Islet of Langerhans (tissue), 1 donor: ENCODE measurements around the gene APOE.
"Not testable (repeated sequence)": the region's sequence is repeated elsewhere in the genome, so short reads cannot be mapped to it uniquely, and the experiment has no call there.

ENCODE experiments used
- FAIRE-seq: peaks from one replicate; lab custom pipeline; 2011; peaks lifted over from hg19 to GRCh38; lab: Jason Lieb, UNC

Gene APOE

GRCh38 chr19:44911896-44912295, 6.3 kb downstream of the APOE start:
- not testable (repeated sequence) for FAIRE-seq

- no peak for FAIRE-seq
Observed at GRCh38 chr19:44912854-44913253, 7.3 kb downstream of the APOE start.

GRCh38 chr19:44913512-44914432, 8.2 kb downstream of the APOE start:
- not testable (repeated sequence) for FAIRE-seq

- not testable (repeated sequence) for FAIRE-seq
Observed at GRCh38 chr19:44914433-44915206, 9.0 kb downstream of the APOE start, which contains the start of gene APOC1. Gene APOC1 (plus strand): TSS chr19:44914608. CDS start chr19:44914892, 284 bp downstream.

GRCh38 chr19:44924243-44924725, 18.7 kb downstream of the APOE start:
- no peak for FAIRE-seq

GRCh38 chr19:44925114-44925891, 19.7 kb downstream of the APOE start:
- FAIRE-seq: no peak

- not testable (repeated sequence) for FAIRE-seq
Observed at GRCh38 chr19:44926245-44927077, 20.9 kb downstream of the APOE start.

- FAIRE-seq: no peak
Observed at GRCh38 chr19:44927746-44928145, 22.1 kb downstream of the APOE start.

GRCh38 chr19:44930088-44930487, 24.5 kb downstream of the APOE start:
- no peak for FAIRE-seq

GRCh38 chr19:44931541-44931940, 25.9 kb downstream of the APOE start:
- no peak for FAIRE-seq

- no peak for FAIRE-seq
Observed at GRCh38 chr19:44939668-44940067, 34.1 kb downstream of the APOE start.

- FAIRE-seq: no peak
Observed at GRCh38 chr19:44942067-44942571, 36.5 kb downstream of the APOE start, which contains the start of gene APOC4. Gene APOC4 (plus strand): TSS chr19:44942237. CDS start chr19:44942278, 41 bp downstream.

GRCh38 chr19:44943801-44944249, 38.2 kb downstream of the APOE start:
- FAIRE-seq: no peak

GRCh38 chr19:44947041-44947581, 41.5 kb downstream of the APOE start:
- no peak for FAIRE-seq

- FAIRE-seq: no peak
Observed at GRCh38 chr19:44948237-44948636, 42.6 kb downstream of the APOE start.

GRCh38 chr19:44948763-44949374, 43.3 kb downstream of the APOE start:
- FAIRE-seq: no peak

- FAIRE-seq: no peak
Observed at GRCh38 chr19:44949550-44949949, 44.0 kb downstream of the APOE start.

GRCh38 chr19:44951179-44952159, 45.9 kb downstream of the APOE start:
- no peak for FAIRE-seq

GRCh38 chr19:44954278-44954648, 48.7 kb downstream of the APOE start:
- no peak for FAIRE-seq
